NCI-H226 (cell line): ENCODE measurements around the gene LCN12.

ENCODE experiments used
- DNase-seq: peaks from one replicate; pipeline ENCODE4 v3.0.0-alpha.2; 2015

LCN12 gene

DNA sequence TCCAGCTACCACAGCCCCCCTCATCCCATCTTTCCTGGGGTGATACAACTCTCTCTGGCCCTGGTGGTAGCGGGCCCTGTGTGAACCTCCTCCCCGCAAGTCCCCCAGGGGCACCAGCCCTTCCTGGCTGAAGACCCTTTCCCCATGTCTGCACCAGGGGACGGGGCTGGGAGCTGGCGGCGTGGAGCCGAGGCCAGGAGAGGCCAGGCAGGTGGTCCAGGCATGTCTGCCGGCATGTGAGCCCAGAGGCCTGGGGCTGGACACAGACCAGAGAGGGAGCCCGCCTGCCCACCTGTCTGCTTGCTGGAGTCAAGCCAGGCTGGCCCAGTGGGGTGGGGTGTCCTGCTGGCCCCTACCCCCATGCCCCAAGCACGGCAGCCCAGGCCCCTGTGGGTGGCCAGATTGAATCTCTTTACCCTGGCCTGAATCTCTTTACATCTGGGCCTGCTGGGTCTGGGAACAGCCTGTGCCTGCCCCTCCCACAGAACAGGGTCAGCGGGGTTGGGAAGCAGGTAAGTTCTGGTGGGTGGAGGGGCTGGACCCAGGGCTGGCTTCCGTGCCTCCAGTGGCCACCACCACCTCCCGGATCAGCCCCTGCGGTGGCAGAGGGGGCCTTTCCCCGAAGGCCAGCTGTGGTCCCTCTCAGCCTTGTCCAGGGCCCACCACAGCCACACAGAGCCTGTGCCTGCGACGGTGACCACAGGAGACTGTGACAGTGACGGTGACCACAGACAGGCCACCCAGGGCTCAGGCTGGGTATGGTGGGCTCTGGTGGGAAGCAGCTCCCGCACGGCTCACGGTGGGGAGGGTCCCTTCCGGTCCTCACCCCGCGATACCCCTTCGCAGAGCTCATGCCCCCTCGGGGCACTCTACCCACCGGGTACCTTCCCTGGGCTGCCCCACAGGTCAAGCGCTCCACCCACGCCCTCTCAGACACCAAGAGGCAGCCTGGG, 7.1 kb downstream of the LCN12 start:
- no peak for DNase-seq

DNA sequence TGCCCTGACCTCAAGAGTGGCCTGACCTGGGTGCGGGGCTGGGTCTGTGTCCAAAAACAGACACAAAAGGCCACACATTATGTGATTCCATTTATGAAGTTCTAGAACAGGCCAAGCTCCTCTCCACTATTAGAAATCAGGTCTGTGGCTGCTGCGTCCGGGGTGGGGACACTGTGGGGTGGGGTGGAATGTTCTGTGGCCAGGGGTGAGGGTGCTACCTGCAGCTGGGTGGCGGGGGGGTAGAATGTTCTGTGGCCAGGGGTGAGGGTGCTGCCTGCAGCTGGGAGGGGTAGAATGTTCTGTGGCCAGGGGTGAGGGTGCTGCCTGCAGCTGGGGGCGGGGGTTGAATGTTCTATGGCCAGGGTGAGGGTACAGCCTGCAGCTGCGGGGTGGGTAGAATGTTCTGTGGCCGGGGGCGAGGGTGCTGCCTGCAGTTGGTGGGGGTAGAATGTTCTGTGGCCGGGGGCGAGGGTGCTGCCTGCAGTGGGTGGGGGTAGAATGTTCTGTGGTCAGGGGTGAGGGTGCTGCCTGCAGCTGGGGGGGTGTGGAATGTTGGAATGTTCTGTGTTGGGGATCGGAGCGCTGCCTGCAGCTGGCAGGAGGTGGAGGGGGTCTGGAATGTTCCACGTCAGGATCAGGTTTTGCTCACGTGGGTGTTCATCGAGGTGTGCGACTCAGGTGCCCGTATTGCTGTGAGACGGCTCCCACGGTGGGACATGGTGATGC, 8.3 kb downstream of the LCN12 start:
- DNase-seq = no peak

- DNase-seq = no peak
These were observed 8.8 kb downstream of the LCN12 start for GRCh38 chr9:136960938-136961275.

DNA sequence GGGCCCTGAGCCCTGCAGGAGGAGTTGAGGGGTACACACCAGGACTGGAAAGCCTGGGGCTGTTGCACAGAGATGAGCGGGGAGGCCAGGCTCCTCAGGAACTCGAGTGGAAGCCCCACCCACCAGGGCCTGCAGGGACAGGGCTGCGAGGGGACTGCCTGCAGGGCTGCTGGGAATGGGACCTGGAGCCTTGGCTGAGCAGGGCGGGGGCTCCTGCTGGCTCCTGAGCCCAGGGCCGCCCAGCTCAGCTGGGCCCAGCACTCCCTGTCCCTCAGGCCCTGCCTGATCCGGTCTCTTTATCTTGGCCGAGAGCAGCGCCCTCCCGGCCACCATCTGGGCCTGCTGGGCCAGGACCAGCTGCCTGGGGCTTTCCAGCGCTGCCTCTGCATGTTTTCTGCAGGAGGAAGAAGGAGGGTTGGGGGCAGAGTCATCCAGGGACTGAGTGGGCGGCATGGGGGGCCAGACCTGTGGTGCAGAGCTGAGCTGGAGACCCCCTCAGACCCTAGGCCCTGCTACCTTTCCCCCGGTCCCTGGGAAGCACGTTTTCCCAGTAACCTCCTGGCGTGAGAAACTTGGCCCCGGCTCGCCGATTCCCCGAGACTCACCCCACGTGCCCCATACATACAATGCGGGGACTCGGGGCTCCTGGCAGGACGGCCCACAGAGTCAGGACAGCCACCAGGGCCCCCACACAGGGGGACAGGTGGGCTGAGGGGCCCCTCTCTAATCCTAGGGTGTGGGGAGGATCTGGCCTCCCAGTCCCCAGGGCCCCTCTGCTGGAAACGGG, 9.4 kb downstream of the LCN12 start:
- no peak for DNase-seq

- no peak for DNase-seq
These were observed 10.1 kb downstream of the LCN12 start for GRCh38 chr9:136962163-136962562.

- no peak for DNase-seq
These were observed 10.7 kb downstream of the LCN12 start for GRCh38 chr9:136962701-136963248.

- no peak for DNase-seq
These were observed 11.3 kb downstream of the LCN12 start for GRCh38 chr9:136963341-136963740.

GRCh38 chr9:136963751-136964150, 11.7 kb downstream of the LCN12 start:
- DNase-seq = no peak

GRCh38 chr9:136964171-136964689, 12.2 kb downstream of the LCN12 start:
- DNase-seq = no peak

DNA sequence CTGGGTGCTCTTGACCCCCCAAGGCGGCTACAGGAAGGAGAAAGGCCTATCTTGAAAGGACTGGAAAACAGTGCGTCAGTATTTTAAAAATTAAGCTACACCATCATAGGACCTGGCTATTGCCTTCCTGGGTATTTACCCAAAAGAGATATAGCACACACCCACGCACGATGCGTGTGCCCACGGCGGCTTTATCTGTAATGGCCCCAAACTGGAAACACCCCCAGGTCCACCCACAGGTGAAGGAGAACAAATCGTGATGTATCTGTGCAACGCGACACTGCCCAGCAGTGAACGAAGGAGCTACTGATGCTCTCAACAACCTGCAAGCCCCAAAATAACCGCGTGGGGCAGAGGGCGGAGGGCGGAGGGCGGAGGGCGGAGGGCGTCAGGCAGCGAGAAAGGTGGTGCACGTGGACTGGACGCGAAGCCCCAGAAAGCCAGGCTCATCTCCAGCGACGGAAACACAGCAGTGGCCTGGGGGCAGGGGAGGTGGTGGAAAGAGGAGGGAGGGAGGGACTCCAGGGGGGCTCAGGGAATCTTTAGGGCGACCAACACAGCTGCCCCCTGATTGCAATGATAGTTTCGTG, 12.9 kb downstream of the LCN12 start:
- DNase-seq = no peak

GRCh38 chr9:136965771-136966484, 13.9 kb downstream of the LCN12 start:
- no peak for DNase-seq

- no peak for DNase-seq
These were observed 16.5 kb downstream of the LCN12 start for GRCh38 chr9:136968333-136969127.

- DNase-seq = no peak
These were observed 17.1 kb downstream of the LCN12 start for GRCh38 chr9:136969150-136969549.

GRCh38 chr9:136969774-136970173, 17.7 kb downstream of the LCN12 start:
- DNase-seq = no peak

DNA sequence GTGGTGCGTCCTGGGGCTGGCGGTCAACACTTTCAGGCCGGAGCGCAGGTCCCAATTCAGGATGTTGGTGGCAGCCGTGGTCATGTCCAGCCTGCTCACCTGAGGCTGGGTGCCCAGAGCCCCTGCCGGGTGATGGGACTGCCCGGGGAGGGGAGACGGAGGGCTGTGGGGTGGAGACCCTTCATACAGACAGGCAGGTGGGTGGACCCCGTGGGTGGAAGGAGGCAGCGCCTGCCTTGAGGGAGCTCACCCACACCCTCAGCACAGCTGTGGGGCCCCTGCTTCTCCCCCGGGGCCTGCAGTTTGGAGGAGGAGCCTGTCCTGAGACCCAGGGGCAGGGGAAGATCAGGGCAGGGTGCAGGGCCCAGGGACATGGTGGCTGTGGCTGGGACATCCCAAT, 18.3 kb downstream of the LCN12 start:
- no peak for DNase-seq

DNA sequence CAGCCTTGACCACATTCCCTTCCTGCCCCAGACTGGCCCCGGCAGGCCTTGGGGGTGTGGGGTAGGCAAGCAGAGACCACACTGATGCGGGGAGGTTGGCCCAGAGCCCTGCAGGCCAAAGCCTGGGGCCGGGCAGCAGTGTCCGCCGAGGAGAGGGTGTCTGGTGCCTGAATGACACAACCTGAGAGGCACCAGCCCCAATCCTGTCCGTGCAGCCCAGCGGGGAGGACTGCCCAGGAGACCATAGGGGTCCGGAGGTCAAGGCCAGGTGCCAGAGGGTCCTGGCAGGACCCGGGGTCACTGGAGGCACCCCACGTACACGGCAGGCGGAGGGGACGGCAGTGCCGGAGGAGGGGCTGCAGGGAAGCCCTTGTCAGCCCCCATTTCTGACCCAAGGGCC, 19.7 kb downstream of the LCN12 start:
- DNase-seq = no peak

DNA sequence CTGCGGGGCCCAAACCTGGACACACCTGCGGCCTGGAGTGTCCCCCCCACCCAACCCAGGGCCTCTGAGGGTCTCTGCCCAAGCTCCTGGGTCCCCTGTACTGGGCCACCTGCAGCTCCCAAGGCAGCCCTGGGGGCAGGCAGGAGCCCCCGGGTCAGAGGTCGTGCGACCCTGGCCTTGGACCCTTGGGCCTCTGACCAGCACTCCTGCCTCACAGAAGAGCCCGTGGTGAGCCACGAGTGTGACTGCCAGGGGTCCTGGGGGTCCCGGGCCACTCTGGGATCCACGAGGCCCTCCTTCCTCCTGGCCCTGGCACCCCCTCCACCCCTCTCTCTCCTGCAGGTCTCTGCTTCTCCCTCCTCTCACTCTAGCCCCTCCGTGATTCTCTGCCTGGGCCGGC, 20.3 kb downstream of the LCN12 start:
- DNase-seq = no peak

DNA sequence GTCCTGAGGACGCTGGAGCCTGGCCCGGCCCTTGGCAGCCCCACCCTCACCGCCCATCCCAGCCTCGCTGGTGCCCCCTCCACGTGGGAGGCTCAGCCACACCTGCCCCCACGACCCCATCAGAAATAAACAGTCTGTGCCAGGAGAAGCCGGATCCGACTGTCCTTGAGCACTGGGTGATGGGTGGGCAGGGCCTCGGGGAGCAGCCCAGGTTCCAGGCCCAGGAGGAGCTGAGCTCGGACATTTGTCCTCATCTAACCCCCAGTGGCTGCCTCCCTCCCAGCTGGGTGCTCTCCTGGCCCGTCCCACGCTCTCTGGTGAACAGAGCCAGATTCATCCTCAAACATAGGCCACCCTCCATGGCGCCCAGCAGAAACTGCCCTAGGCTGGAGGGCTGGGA, 20.7 kb downstream of the LCN12 start:
- DNase-seq = no peak

- no peak for DNase-seq
These were observed 21.8 kb downstream of the LCN12 start for GRCh38 chr9:136973618-136974617.
